SK-N-SH (cell line): ENCODE data around the gene UBE2G2.

Experiments
- CHD2 ChIP-seq: fragments of 150-350 bp; IDR thresholded peaks from 2 replicates; pipeline ENCODE4 v1.6.1; 2018; ENCODE audit warnings: low read length; ENCODE audit not compliant: partially characterized antibody
- CTCF ChIP-seq: fragments of 200-600 bp; sonication (generic); IDR thresholded peaks from 2 replicates; pipeline ENCODE4 v1.6.1; 2017; ENCODE audit warnings: antibody characterized with exemption, mild to moderate bottlenecking, moderate library complexity
- GABPA ChIP-seq: IDR thresholded peaks from 2 replicates; pipeline ENCODE4 v1.4.0; 2012; ENCODE audit warnings: low read depth, mild to moderate bottlenecking
- REST ChIP-seq: IDR thresholded peaks from 2 replicates; pipeline ENCODE4 v1.6.1; 2012; ENCODE audit warnings: mild to moderate bottlenecking, low read depth, low read length, moderate library complexity
- RXRA ChIP-seq: IDR thresholded peaks from 2 replicates; pipeline ENCODE4 v1.4.0; 2012; ENCODE audit warnings: low read depth, mild to moderate bottlenecking, borderline replicate concordance

- TF ChIP-seq RXRA = no peak
- no peak for TF ChIP-seq CHD2
- TF ChIP-seq CTCF = no peak
- no peak for TF ChIP-seq GABPA
- TF ChIP-seq REST = no peak
These were observed 48.3 kb downstream of the UBE2G2 start for GRCh38 chr21:44753357-44753756.
